LNCAP (cell line): ENCODE results near the gene IGSF8.

Source experiments
- CTCF ChIP-seq: fragments of 450-650 bp; IDR thresholded peaks from 2 replicates; pipeline ENCODE4 v1.5.1; 2017; ENCODE audit warnings: mild to moderate bottlenecking

Gene IGSF8

GRCh38 chr1:160094291-160094625 lies 4.2 kb downstream of the IGSF8 start:
- no peak for TF ChIP-seq CTCF

- no peak for TF ChIP-seq CTCF
These were observed 4.7 kb downstream of the IGSF8 start for GRCh38 chr1:160093624-160094290.

DNA sequence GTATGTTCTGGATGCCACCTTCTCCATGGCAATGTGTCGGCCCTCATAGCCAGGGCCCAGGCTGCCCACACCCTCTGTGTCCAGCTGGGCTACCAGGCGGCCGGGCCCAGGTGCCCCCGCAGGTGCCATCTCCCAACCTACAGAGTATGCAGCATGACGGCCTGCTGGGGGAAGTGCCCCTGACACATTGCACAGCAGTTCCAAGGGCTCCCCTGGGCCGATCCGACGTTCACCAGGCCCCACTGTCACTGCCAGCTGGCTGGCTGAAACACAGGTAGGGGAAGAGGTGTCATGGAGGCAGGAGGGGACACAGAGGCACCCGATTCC lies 5.4 kb downstream of the IGSF8 start:
- no peak for TF ChIP-seq CTCF

GRCh38 chr1:160092366-160093068 lies 5.9 kb downstream of the IGSF8 start:
- TF ChIP-seq CTCF: no peak

DNA sequence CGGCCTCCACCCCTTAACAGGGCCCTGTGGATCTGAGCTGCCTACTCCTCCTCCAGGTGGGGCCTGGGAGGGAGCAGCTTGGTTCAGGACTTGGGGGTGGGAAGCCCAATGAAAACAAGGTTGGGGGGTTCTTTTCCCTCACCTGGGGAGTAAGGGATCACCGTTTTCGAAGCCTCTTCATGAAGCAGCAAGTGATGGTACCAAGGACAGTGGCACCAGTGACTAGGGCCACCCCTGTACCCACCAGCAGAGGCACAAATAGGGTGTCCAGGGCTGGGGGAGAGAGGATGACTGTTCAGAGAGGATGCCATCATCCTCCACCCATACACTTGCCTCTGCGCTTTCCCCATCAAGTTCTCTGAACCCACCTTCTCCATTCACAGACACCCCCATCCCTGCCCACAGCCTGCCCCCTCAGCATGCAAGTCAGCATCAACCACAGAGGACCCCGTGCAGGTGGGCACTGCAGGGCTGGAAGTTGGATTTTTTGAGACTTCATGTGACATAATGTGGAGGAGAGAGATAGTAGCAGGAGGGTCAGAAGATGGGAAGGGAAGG lies 6.7 kb downstream of the IGSF8 start:
- no peak for TF ChIP-seq CTCF

DNA sequence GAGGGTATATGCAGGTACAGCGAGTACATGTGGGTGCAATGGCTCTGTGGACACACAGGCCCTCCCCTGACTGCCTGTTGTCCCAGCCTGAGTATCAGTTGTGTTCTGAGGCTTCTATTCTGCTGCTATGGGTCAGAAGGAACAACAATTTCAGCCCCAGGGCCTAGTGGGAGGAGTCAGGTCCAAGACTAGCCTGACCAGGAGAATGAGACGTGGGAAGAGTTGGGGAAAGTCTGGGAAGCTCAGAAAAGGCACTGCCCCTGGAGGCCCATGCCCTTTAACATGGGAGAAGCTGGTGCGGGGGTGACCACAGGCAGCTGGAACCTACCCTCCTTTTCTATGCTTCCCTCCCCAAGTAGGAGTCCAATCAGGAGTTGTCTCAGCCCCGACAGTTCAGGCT lies 7.7 kb downstream of the IGSF8 start:
- no peak for TF ChIP-seq CTCF

DNA sequence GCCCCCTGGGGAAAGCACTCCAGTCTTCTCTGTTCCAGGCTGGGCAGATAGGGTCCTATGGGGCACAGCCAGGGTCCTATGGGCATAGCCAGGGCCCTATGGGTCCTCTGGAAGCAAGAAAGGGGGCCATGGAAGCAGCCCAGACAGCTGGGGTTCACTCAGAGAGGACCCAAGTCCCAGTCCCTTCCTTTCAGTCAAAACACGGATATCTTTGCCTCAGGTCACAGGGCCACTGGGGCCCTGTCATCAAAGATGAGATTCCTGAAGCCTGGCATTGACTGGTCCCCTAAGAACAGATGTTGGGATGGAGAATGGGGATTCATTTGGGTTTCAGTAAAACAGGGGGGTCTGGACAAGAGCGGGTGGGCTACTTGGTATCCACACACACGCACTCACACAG lies 8.5 kb downstream of the IGSF8 start:
- no peak for TF ChIP-seq CTCF
